BE2C (cell line): Measurements from ENCODE around the gene PLS3.

Experiments
- DNase-seq: peaks from one replicate; pipeline ENCODE4 v3.0.0-alpha.2; 2020
- H3K27me3 ChIP-seq: fragments of 250-450 bp; sonication (Bioruptor Pico); 2 replicates; pipeline ENCODE4 v1.5.1; 2020; ENCODE audit warnings: mild to moderate bottlenecking
- H3K36me3 ChIP-seq: fragments of 250-450 bp; sonication (Bioruptor Pico); 2 replicates; pipeline ENCODE4 v1.5.1; 2020; ENCODE audit warnings: mild to moderate bottlenecking
- H3K4me1 ChIP-seq: fragments of 250-450 bp; sonication (Bioruptor Pico); 2 replicates; pipeline ENCODE4 v1.5.1; 2020
- H3K4me3 ChIP-seq: 2 replicates; pipeline ENCODE4 v1.5.1; 2011; ENCODE audit warnings: low read depth, low read length
- H3K9me3 ChIP-seq: fragments of 250-450 bp; sonication (Bioruptor Pico); 2 replicates; pipeline ENCODE4 v1.5.1; 2020
- TF ChIP-seq, protein P1 (sequence below): IDR thresholded peaks from 2 replicates; pipeline ENCODE4 v1.5.1; 2012; ENCODE audit warnings: mild to moderate bottlenecking, low read depth, low read length

PLS3 gene

DNA sequence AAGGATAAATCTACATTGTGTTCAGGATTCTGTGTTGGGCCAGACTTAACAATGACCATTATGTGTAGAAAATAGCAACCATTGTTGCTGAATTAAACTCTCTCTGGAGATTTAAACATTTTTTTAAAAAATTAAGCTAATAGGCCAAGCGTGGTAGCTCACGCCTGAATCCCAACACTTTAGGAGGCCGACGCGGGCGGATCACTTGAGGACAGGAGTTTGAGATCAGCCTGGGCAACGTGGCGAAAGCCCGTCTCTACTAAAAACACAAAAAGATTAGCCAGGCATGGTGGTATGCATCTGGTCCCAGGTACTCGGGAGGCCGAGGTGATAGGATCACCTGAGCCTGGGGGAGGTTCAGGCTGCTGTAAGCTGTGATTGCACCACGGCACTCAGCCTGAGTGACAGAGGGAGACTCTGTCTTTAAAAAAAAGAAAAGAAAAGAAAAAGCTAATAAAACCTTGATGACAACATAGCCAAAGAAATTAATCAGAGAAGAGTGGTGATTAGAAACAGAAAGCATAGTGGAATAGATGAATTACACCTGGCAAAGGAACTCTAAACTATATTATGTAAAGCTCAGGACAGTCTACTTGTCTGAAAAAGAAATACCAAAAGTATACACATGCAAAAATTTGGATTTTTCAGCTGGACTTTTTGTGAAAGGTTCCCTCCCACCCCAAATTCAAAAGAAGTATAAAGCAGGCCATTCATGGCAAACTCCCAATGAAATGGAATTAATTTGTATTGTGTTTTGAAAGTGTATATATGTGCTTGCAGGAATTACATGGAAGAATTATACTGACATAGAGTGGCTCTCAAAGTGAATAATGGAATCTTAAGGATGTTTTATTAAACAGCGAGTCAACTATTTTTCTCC lies 21.9 kb downstream of the PLS3 start:
- Histone ChIP-seq H3K9me3 (no peaks in the 10 kb centered on the region), H3K4me1 (no peaks in the 10 kb centered on the region), H3K36me3 (no peaks in the 10 kb centered on the region), H3K27me3 (no peaks in the 10 kb centered on the region), H3K4me3 (no peak overlapping the region)
- no peak for DNase-seq
- TF ChIP-seq, protein P1, sequence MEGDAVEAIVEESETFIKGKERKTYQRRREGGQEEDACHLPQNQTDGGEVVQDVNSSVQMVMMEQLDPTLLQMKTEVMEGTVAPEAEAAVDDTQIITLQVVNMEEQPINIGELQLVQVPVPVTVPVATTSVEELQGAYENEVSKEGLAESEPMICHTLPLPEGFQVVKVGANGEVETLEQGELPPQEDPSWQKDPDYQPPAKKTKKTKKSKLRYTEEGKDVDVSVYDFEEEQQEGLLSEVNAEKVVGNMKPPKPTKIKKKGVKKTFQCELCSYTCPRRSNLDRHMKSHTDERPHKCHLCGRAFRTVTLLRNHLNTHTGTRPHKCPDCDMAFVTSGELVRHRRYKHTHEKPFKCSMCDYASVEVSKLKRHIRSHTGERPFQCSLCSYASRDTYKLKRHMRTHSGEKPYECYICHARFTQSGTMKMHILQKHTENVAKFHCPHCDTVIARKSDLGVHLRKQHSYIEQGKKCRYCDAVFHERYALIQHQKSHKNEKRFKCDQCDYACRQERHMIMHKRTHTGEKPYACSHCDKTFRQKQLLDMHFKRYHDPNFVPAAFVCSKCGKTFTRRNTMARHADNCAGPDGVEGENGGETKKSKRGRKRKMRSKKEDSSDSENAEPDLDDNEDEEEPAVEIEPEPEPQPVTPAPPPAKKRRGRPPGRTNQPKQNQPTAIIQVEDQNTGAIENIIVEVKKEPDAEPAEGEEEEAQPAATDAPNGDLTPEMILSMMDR, result no peak

DNA sequence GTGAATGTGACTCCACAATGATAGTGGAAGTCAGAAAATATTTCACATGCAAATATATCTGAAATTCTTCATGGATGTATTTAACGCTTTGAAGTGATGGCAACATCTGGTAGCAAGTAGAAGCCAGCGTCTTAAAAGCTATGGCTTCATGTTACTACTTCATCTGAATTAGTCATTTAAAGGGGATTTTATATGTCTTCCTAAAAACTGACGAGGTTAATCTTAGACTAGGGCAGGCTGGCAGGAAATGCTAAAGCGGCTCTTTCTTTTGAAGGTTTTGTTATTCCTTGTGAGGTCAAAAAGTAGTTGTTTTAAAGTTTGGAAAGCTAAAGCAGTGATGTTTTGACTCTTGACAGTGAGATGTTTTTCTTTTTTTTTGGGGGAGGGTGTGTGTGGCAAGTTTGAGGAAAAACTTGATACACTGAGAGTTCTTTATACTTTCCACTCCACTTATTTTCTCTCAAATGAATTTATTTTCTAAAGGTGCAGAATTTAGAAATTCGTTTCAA lies 22.6 kb downstream of the PLS3 start:
- Histone ChIP-seq H3K9me3 (no peaks in the 10 kb centered on the region), H3K27me3 (no peaks in the 10 kb centered on the region), H3K36me3 (no peaks in the 10 kb centered on the region), H3K4me1 (no peaks in the 10 kb centered on the region), H3K4me3 (no peak overlapping the region)
- TF ChIP-seq, protein P1, result no peak
- no peak for DNase-seq

DNA sequence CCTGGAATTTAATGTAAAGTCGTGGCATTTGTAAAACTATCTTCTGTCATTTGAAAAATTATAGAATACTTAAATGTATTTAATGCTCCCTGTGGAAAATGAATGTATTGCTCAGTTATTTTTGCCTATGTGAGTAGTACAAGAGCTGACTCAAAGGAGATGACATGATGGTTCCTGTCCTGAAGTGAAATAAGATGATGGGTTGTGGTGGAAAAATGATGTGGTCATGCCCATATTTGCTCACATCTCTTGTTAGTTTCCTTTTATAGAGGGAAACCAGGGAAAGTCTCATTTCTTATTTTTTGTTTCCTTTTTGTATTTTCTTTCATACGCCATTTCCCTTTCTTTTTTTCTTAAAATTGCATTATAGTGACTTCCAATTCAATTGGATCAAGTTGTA lies 23.7 kb downstream of the PLS3 start:
- no peaks in the 10 kb centered on the region for H3K36me3 ChIP-seq
- no peak for DNase-seq
- H3K27me3 ChIP-seq, result no peaks in the 10 kb centered on the region
- H3K4me1 ChIP-seq, result no peaks in the 10 kb centered on the region
- no peak overlapping the region for H3K4me3 ChIP-seq
- H3K9me3 ChIP-seq, result no peaks in the 10 kb centered on the region
- TF ChIP-seq, protein P1, result no peak

DNA sequence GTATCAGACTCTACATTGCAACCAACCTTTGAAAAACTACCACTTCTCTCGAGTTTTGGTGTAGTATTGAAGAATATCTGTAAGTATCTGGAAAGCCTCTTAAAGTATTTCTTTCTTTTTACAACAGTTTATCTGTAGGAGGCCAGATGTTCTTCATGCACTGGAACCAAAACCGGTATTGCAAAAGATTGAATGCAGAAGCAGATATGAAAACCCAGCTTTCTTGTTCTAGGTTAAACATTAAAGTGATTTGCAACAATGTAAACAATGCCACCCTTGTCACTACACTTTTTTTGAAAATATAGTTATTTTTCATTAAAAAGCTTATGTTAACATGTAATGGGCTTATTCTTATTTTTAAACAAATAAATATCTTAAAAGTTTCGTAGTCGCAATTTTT lies 27.2 kb downstream of the PLS3 start:
- Histone ChIP-seq H3K27me3 (no peaks in the 10 kb centered on the region), H3K36me3 (no peaks in the 10 kb centered on the region), H3K4me3 (no peak overlapping the region), H3K4me1 (no peaks in the 10 kb centered on the region), H3K9me3 (no peaks in the 10 kb centered on the region)
- TF ChIP-seq, protein P1, result no peak
- DNase-seq, result no peak

DNA sequence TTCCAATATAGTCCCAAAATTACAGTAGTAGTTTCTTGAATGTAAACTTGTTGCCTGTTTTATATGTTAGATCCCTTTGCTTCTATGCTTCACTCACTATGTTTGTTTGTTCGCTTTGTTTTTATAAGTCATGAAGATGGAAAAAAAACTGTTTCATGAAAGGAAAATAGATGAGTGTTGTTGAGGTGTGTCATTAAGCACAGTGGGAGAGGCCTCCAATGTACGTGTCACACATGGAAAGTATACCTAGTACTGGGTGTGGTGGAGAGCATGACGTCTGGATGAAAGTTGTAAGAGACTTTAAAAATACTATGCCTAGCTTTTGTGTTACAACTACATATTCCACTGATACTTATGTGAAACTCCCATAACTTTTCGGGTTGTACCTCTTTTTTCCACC lies 28.4 kb downstream of the PLS3 start:
- TF ChIP-seq, protein P1, result no peak
- Histone ChIP-seq H3K4me1 (no peaks in the 10 kb centered on the region), H3K27me3 (no peaks in the 10 kb centered on the region), H3K4me3 (no peak overlapping the region), H3K36me3 (no peaks in the 10 kb centered on the region), H3K9me3 (no peaks in the 10 kb centered on the region)
- DNase-seq, result no peak

DNA sequence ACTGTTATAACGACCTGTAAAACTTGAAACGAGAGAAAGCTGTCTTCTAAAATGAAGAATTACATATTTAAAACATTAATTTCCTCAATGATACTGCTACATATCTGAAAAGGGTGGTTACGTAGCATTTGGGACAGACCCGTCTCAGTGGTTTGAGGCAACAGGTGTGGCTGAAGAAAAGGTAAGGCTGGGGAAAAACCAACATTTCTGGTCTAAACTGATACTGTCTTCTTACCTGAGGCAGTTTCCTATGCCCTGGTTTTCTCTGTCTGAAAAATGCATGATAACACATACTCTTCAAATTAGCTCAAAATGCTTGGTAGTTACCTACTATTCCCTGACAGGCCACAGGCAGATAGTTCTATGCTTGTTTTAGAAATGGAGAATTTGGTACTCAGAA lies 30.4 kb downstream of the PLS3 start:
- no peak overlapping the region for H3K4me3 ChIP-seq
- no peaks in the 10 kb centered on the region for H3K36me3 ChIP-seq
- no peaks in the 10 kb centered on the region for H3K4me1 ChIP-seq
- TF ChIP-seq, protein P1, result no peak
- no peak for DNase-seq
- H3K9me3 ChIP-seq, result no peaks in the 10 kb centered on the region
- H3K27me3 ChIP-seq, result no peaks in the 10 kb centered on the region
